ENCODE data around the gene ARL9.

ARL9 gene

DNA sequence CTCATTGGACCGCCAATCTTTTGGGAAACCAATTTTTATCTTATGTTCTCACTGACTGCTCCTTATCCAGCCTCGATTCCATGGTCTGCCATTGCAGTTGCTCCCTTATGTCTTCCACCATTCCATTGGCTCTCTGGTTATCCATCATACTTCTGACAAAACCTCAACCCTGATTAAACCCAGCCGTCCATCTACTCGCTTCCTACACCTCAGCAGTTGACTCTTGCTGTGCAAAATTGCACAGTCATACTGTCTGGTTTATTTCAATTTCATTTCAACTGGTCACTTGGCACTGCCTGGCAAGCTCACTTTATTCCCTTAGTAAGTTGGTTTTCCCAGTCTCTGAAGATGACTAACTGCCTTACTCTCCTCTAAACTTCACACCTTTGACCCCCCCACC, 26.2 kb downstream of the ARL9 start:
- no peak for DNase-seq (ENCODE audit: low read depth)

DNA sequence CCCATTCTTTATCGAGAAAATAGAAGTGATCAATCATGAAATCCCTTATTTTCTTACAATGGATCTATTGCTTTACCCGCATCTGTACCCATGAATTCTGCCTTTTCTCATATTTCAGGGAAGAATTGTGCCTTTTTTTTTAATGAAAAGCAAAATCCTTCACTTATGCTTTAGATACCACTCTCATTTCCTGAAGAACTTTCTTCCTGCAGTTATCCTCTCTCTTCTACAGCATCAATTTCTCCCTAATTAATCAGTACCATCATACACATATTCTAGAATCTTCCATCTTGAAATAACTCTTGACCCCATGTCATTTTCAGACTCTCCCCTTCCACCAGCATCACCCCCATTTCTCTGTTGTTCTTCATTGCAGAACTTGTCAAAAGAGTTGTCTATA, 26.6 kb downstream of the ARL9 start:
- DNase-seq (ENCODE audit: low read depth) = no peak

DNA sequence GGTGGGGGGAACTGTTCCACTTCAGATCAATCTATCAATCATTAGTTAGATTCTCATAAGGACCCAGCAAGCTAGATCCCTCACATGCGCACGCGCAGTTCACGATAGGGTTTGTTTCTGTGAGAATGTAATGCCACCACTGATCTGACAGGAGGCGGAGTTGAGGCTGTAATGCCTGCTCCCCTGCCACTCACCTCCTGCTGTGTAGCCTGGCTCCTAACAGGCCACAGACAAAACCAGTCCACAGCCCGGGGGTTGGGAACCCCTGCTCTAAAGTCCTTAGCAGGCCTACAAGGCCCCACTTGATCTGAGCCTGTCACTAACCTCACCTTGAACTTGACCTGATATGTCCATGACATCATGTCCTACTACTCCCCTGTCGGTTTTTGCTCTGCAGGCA, 30.3 kb downstream of the ARL9 start:
- no peak for DNase-seq (ENCODE audit: low read depth)

DNA sequence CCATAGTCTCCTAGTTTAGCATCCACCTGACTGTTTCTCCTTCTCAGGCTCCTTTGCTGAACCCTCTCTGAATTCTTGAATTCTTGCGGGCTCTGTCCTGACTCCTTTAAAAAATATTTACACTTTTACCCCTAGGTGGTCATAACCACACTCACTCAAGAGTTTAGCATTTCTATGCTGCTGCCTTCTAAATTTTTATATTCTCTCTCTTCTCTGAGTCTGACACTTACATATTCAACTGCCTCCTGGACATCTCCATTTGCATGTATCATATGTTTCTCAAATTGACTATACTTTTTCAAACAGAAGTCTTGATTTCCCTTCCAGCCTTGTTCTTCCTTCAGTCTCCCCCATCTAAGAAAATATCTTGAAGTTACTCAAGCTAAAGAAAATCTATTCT, 31.6 kb downstream of the ARL9 start:
- DNase-seq (ENCODE audit: low read depth) = no peak

DNA sequence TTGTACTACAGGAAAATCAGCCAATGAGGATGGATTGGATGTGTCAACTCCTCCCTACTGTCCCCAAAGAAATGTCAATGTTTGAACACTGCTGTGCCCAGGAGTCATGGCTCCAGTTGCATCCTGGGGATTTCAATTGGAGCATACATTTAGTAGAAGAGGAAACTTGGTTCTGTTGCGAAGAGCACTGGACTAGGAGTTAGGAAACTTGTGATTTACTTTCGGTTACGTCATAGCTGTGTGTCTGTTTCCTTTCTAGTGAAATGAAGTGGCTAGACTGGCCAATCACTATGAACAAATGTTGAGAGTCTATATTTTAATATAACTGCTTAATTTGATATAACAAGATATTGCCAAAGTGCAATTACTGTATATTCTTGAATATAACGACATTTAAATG, 35.2 kb downstream of the ARL9 start:
- DNase-seq (ENCODE audit: low read depth) = no peak

DNA sequence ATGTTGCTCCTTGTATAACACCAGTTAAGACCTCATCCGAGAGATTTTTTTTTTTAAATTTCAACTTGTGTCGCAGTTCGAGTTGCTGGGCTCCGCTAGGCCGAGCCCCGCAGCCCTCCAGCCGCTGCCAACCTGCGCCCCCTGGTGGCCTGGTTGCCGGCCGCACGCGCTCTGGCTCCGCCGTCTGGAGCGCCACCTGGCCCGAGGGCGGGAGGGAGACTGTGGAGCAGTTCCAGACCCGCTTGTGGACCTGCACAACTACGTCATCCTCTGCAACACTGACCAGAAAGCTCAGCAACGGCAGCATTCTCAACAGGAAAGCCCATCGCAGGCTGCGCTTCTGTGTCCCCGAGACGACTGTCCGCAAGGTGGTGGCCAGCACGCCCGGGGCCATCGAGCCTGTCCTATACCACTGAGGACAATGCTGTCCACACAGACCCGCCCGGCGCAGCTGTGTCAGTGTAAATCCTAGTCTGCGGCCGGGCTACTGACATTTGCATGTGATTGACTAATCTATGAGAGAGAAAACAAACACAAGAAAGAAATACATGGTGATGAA, 39.1 kb downstream of the ARL9 start:
- peak; percentile 40 for DNase-seq (ENCODE audit: low read depth)

DNA sequence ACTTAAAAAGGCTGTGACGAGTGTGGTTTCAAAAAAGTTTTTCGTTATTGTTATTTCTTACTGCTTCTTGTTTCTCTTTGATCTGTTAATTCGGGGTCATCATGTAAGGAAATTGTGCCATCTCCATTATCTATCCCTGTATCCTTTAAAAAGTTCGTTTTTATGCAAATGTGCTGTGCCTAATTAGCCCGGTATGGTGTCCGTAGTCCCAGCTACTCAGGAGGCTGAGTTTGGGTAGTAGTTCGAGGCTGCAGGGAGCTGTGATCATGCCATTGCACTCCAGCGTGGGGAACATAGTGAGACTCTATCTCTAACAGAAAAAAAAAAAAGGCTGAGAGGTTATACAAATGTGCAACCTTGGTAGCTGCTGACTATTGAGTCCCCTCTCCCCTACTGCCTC, 45.1 kb downstream of the ARL9 start:
- DNase-seq (ENCODE audit: low read depth) = no peak

DNA sequence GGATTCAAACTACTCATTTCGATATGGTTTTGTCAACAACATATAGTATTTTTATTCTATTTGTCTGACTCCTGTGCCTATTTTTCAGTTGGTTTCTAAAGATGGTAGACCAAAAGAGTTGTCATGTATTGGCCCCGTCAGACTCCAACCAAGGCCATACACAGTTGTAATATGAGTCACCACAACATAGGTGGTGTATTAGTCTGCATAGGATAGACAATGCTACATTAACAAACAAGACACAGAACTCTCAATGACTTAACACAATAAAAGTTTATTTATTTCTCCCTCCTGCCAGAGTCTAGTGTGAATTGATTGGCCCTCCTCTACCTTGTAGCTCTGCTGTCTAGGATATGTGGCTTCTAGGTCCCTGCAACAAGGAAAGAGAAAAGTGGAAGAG, 45.9 kb downstream of the ARL9 start:
- no peak for DNase-seq (ENCODE audit: low read depth)

DNA sequence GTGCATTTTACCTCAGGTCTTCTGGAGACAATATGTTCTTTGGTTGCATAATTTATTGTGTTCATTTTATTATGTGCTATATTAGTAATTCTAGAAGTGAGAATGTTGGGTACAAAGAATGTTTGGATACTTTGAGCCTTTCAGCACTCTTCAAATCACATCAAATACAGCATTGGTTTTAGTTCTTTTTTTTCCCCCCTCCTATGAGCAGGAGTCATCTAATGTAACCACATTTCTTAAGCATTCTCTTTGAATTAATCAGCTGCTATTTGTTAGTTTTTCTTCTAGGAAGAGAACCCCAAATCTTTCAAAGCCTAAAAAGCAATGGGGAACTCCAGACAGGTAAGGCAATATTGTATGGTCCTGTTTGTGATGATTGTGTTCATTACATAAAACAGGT, 46.7 kb downstream of the ARL9 start:
- no peak for DNase-seq (ENCODE audit: low read depth)

DNA sequence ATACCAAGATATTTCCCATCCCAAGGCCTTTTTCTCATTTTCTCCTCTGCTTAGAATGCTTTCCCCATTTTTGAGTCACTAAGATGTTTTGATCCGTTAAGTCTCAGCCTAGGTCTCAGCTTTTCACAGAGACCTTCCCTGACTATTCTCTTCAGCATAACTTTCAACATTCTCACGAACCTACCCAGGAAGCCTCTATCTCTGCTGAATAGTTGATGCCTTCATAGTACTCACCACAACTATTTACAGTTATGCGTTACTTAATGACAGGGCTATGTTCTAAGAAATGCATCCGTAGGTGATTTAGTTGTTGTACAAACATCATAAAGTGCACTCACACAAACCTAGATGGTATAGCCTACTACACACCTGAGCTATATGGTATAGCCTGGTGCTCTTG, 64.5 kb downstream of the ARL9 start:
- DNase-seq (ENCODE audit: low read depth) = no peak
